HG03108 (cell line): ENCODE data around the gene MAGEA2B.
"Not testable (repeated sequence)": the region's sequence is repeated elsewhere in the genome, so short reads cannot be mapped to it uniquely, and the experiment has no call there.

Source experiments
- ATAC-seq: cut with Tn5 transposase; IDR thresholded peaks from one replicate; pipeline ENCODE4 v1.9.1; 2021; ENCODE audit warnings: moderate library complexity; ENCODE audit not compliant: unreplicated experiment

The MAGEA2B gene

GRCh38 chrX:152754871-152755270 lies 40.4 kb downstream of the MAGEA2B start:
- ATAC-seq: not testable (repeated sequence)

GRCh38 chrX:152758918-152759317 lies 44.5 kb downstream of the MAGEA2B start, which contains the start of gene CSAG3:
Gene CSAG3 (plus strand): TSS chrX:152759218.
- not testable (repeated sequence) for ATAC-seq

- ATAC-seq: not testable (repeated sequence)
Observed at GRCh38 chrX:152759544-152759943, 45.1 kb downstream of the MAGEA2B start.

- not testable (repeated sequence) for ATAC-seq
Observed at GRCh38 chrX:152761582-152761981, 47.2 kb downstream of the MAGEA2B start.

GRCh38 chrX:152766562-152766961 lies 52.1 kb downstream of the MAGEA2B start:
- not testable (repeated sequence) for ATAC-seq
